Hypothalamus (tissue), 51 donors: ENCODE measurements around the gene EIF2B4.

Experiments used
- DNase-seq, 51 donors: peaks; one replicate each; lab custom pipeline; 2025; lab: John Stamatoyannopoulos, UW

Gene EIF2B4

GRCh38 chr2:27370026-27370815 is at the start of gene EIF2B4, which contains the start of gene SNX17:
Gene EIF2B4 (minus strand): TSS chr2:27370338. CDS start chr2:27370314, 24 bp downstream.
Gene SNX17 (plus strand): TSS chr2:27370616. CDS start chr2:27370744, 128 bp downstream.
- peak; percentile 89 to 100 (median 99) for DNase-seq

GRCh38 chr2:27416151-27416550 is 46.0 kb upstream of the EIF2B4 start:
- DNase-seq = no peak

GRCh38 chr2:27412419-27413152 is 42.4 kb upstream of the EIF2B4 start:
- no peak for DNase-seq

- peak; percentile 35 to 98 (median 89) for DNase-seq
Measured at GRCh38 chr2:27409321-27410073, 39.4 kb upstream of the EIF2B4 start, which contains the start of gene PPM1G. Gene PPM1G (minus strand): TSS chr2:27409591. CDS start chr2:27409422, 169 bp downstream.

- DNase-seq = peak in 6 of 51 donors; percentile 16 to 51 (median 39)
Measured at GRCh38 chr2:27408601-27409320, 38.6 kb upstream of the EIF2B4 start.

GRCh38 chr2:27407798-27408491 is 37.8 kb upstream of the EIF2B4 start:
- DNase-seq = peak in 3 of 51 donors; percentile 3 to 22 (median 6)

- no peak for DNase-seq
Measured at GRCh38 chr2:27400348-27401135, 30.4 kb upstream of the EIF2B4 start.

- no peak for DNase-seq
Measured at GRCh38 chr2:27398962-27399361, 28.8 kb upstream of the EIF2B4 start.

- no peak for DNase-seq
Measured at GRCh38 chr2:27393225-27393624, 23.1 kb upstream of the EIF2B4 start.

- DNase-seq = no peak
Measured at GRCh38 chr2:27390822-27391679, 20.9 kb upstream of the EIF2B4 start.

GRCh38 chr2:27381577-27382181 is 11.5 kb upstream of the EIF2B4 start:
- DNase-seq = no peak

- peak; percentile 72 to 99 (median 96) for DNase-seq
Measured at GRCh38 chr2:27380626-27381545, 10.7 kb upstream of the EIF2B4 start, which contains the start of gene ZNF513. Gene ZNF513 (minus strand): TSS chr2:27380734. CDS start chr2:27380526, 208 bp downstream.

- DNase-seq = peak in 40 of 51 donors; percentile 33 to 89 (median 75)
Measured at GRCh38 chr2:27379836-27380625, 9.9 kb upstream of the EIF2B4 start.

GRCh38 chr2:27379383-27379835 is 9.3 kb upstream of the EIF2B4 start:
- no peak for DNase-seq

GRCh38 chr2:27378809-27379290 is 8.7 kb upstream of the EIF2B4 start:
- DNase-seq = no peak
